Measurements from ENCODE around the gene EXOSC1.

DNA sequence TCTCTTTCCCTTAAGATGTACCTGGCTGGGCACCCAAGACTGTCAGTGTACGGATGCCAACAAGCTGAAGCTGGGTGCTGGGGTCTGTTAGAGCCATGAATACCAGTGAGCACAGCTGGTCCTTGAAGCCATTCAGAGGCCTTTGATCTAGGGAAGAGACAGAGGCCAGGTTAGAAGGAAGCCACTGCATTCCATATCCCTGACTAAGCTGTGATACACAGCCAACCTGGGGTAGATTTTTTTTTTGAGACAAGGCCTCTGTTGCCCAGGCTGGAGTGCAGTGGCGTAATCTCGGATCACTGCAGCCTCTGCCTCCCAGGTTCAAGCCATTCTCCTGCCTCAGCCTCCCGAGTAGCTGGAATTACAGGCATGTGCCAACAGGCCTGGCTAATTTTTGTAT is 20.9 kb upstream of the EXOSC1 start:
- TF ChIP-seq, protein P1, sequence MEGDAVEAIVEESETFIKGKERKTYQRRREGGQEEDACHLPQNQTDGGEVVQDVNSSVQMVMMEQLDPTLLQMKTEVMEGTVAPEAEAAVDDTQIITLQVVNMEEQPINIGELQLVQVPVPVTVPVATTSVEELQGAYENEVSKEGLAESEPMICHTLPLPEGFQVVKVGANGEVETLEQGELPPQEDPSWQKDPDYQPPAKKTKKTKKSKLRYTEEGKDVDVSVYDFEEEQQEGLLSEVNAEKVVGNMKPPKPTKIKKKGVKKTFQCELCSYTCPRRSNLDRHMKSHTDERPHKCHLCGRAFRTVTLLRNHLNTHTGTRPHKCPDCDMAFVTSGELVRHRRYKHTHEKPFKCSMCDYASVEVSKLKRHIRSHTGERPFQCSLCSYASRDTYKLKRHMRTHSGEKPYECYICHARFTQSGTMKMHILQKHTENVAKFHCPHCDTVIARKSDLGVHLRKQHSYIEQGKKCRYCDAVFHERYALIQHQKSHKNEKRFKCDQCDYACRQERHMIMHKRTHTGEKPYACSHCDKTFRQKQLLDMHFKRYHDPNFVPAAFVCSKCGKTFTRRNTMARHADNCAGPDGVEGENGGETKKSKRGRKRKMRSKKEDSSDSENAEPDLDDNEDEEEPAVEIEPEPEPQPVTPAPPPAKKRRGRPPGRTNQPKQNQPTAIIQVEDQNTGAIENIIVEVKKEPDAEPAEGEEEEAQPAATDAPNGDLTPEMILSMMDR (IDR thresholded peaks at IDR 0.05), result no peak
- TF ChIP-seq POLR2A (IDR thresholded peaks at IDR 0.05), result no peak

All from gastroesophageal sphincter (tissue), 3 donors.